Measurements from ENCODE around the gene GLYR1.

Gene GLYR1

DNA sequence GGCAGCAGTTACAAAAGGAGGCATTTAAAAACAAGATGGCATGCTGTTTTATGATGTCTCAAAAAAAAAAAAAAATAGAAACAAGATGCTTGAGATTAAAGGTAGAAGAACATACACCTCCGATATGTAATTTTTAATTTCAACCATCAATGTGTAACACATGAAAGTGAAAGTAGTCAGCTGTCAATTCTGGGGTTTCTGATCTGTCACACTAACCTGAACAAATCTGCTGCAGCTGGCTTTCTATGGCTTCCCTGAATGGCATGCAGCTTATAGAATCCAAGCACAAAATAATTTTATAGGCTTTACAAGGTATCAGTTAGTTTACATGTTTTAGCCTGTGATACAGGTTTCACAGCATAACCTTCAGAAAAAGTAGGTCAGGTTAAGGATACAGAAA lies 13.5 kb downstream of the GLYR1 start:
- H3K9me3 ChIP-seq (ENCODE audit: severe bottlenecking), result no peaks in the 10 kb centered on the region
- DNase-seq, result no peak
- TF ChIP-seq, protein P1, sequence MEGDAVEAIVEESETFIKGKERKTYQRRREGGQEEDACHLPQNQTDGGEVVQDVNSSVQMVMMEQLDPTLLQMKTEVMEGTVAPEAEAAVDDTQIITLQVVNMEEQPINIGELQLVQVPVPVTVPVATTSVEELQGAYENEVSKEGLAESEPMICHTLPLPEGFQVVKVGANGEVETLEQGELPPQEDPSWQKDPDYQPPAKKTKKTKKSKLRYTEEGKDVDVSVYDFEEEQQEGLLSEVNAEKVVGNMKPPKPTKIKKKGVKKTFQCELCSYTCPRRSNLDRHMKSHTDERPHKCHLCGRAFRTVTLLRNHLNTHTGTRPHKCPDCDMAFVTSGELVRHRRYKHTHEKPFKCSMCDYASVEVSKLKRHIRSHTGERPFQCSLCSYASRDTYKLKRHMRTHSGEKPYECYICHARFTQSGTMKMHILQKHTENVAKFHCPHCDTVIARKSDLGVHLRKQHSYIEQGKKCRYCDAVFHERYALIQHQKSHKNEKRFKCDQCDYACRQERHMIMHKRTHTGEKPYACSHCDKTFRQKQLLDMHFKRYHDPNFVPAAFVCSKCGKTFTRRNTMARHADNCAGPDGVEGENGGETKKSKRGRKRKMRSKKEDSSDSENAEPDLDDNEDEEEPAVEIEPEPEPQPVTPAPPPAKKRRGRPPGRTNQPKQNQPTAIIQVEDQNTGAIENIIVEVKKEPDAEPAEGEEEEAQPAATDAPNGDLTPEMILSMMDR (IDR thresholded peaks at IDR 0.05; ENCODE audit: low read depth, low read length), result no peak
- no peak overlapping the region for H3K27ac ChIP-seq
- peaks cover 80% of the 10 kb centered on the region for H3K36me3 ChIP-seq
- H3K4me3 ChIP-seq (ENCODE audit: low read depth, low read length), result no peak overlapping the region
- no peaks in the 10 kb centered on the region for H3K27me3 ChIP-seq (ENCODE audit: insufficient read depth, low read depth, severe bottlenecking)

DNA sequence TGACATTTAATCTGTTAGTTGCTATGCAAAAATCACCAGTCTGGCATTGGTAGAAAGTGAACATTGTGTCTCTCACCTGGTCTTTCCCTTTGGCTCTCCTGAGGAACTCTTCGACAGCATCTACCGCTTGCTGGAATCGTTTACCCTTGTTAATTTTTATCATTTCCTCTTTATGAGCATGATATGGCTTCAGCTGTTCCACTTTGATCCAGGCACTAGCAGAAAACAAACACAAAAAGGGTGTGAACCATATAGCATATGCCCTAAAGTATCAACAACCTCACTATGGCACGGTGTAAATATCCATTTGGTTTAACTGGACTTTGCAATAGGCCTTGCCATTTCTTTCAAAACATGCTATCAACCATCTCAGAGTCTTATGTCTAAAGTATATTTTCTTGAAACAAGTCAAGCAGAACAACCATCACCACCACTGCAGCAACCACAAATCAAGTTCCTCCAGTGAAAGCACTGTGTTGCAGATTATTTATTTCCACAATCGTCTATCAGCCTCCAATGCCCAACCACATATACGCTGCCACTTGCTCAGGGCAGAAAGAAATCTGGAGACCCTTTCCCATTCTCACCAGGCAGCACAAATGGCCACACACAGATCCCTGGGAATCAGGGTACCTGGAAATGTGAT lies 14.3 kb downstream of the GLYR1 start:
- Histone ChIP-seq H3K36me3 (peaks cover 79% of the 10 kb centered on the region), H3K27ac (no peak overlapping the region), H3K4me3 (ENCODE audit: low read depth, low read length) (no peak overlapping the region), H3K9me3 (ENCODE audit: severe bottlenecking) (no peaks in the 10 kb centered on the region), H3K27me3 (ENCODE audit: insufficient read depth, low read depth, severe bottlenecking) (no peaks in the 10 kb centered on the region)
- TF ChIP-seq, protein P1 (IDR thresholded peaks at IDR 0.05; ENCODE audit: low read depth, low read length), result no peak
- no peak for DNase-seq

DNA sequence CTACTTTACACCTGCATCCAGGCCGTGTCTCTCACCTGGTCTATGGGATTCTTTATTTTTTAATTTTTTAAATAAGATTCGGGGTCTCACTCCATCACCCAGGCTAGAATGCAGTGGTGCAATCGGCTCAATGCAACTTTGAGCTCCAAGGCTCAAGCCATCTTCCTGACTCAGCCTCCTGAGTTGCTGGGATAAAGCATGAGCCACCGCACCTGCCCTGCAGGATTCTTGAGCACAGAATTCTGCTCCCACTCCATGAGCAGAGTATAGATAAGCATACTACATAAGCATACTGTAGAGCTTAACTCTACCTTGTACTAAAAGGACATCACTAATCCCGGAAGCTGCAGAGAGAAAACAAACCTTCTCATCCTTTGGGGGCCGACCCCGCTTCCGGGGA lies 15.5 kb downstream of the GLYR1 start:
- TF ChIP-seq, protein P1 (IDR thresholded peaks at IDR 0.05; ENCODE audit: low read depth, low read length), result no peak
- Histone ChIP-seq H3K27ac (no peak overlapping the region), H3K9me3 (ENCODE audit: severe bottlenecking) (no peaks in the 10 kb centered on the region), H3K27me3 (ENCODE audit: insufficient read depth, low read depth, severe bottlenecking) (no peaks in the 10 kb centered on the region), H3K36me3 (peaks cover 86% of the 10 kb centered on the region), H3K4me3 (ENCODE audit: low read depth, low read length) (no peak overlapping the region)
- no peak for DNase-seq

DNA sequence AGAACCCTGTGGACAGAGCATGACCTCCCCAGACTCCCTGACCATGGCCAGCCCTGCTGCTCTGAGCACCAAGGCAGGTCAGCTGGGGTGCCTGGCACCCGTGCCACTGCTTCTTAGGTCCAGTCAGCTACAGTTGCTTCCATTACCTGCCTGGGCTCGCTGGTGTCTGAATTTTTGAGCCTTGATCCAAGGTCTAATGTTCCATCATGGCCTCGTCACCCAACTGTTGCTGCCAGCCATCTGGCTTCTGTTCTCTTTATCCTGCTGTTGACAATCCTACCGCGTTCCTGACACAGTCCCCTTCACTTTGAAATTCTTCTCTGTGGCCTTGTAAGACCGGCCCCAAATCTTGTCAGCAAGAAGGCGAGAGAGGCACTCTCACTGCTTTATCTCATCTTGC lies 16.7 kb downstream of the GLYR1 start:
- H3K27ac ChIP-seq, result peak overlapping the region; percentile 62
- DNase-seq, result peak; percentile 26
- peaks cover 89% of the 10 kb centered on the region for H3K36me3 ChIP-seq
- no peaks in the 10 kb centered on the region for H3K9me3 ChIP-seq (ENCODE audit: severe bottlenecking)
- TF ChIP-seq, protein P1 (IDR thresholded peaks at IDR 0.05; ENCODE audit: low read depth, low read length), result no peak
- no peak overlapping the region for H3K4me3 ChIP-seq (ENCODE audit: low read depth, low read length)
- H3K27me3 ChIP-seq (ENCODE audit: insufficient read depth, low read depth, severe bottlenecking), result no peaks in the 10 kb centered on the region

DNA sequence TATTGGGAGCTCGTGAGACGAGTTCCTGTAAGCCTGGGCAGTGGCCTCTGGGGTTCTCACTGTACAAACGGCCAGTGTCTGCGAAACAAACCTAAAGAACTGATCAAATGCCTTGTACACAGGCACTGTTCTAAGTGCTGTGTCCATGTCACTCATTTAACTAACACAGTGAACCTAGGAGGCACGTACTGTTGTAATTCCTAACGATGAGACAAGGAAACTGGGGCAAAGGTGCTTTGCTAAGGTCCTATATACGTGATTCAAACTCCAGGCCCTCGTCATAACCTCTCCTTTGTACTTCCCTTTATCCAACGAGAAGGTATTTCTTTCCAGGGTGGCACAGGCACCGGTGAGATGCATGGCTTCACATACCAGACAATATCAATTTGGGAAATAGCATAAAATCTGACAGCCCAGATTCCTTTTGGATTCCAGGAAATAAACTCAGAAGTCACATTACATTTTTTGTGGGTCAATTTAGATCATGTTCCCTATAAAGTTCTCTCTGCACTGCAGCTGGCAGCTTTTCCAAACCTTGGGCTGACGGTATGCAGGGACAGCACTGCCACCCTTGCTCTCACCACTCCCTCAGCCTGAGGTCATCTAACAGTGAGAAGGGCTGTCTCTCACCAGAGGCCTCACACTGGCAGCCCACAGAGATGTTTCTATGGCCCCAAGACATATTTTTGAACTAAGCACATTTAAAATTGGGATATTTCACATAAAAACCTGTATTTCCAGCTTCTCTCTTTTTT lies 18.3 kb downstream of the GLYR1 start:
- no peaks in the 10 kb centered on the region for H3K27me3 ChIP-seq (ENCODE audit: insufficient read depth, low read depth, severe bottlenecking)
- TF ChIP-seq, protein P1 (IDR thresholded peaks at IDR 0.05; ENCODE audit: low read depth, low read length), result no peak
- no peak overlapping the region for H3K27ac ChIP-seq
- no peak for DNase-seq
- no peak overlapping the region for H3K4me3 ChIP-seq (ENCODE audit: low read depth, low read length)
- peaks cover 86% of the 10 kb centered on the region for H3K36me3 ChIP-seq
- H3K9me3 ChIP-seq (ENCODE audit: severe bottlenecking), result no peaks in the 10 kb centered on the region
